Measurements from ENCODE around the gene HPCAL1. TPM values are rescaled to one million over a fixed set of nuclear protein-coding genes. Genes with fewer than 3 reads are reported as not detected.

HPCAL1 gene
- total and polyA plus RNA-seq, 7 experiments from 2014 or later = 44.9 to 137 (median 89.2) TPM

DNA sequence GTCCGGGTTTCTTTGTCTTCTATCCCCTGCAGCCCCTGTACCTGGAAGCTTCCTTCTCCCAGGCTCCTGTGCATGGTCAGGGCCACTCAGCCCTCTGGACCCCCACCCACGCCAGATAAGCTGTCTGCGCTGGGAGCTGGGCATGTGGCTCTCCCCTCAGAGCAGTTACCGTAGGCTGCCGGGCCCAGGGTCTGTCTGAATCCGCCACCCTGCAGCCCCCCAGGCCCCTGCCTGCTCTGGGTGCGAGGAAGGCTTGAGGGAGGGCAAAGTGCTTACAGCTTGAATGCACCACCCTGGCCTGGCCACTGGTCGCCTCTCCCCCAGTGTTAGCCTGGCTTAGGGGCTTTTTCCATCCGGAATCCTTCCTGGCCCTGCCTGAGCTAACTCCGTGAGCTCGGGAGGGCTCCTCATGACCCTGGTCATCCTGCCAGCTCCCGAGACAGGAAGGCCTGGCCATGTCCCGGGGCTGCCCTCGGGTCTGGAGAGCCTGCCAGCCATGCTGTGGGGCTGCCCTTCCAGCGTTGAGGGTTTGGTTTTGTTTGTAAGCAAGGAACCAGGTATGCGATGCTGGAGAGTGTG lies 94.7 kb downstream of the HPCAL1 start:
- Mint-ChIP-seq H3K4me3 (no peak overlapping the region), H3K27ac (peak overlapping the region in 8 of 9 donors; percentile 36 to 89 (median 60)), H3K27me3 (peaks cover 0 to 2% (median 0%) of the 10 kb centered on the region in 5 donors), H3K36me3 (peaks cover 0 to 26% (median 16%) of the 10 kb centered on the region in 5 donors), H3K9me3 (peaks cover 0 to 7% (median 0%) of the 10 kb centered on the region in 11 donors), H3K4me1 (peaks cover 23 to 69% (median 59%) of the 10 kb centered on the region in 7 donors)
- Histone ChIP-seq H3K4me3 (ENCODE audit: low read length) (no peak overlapping the region), H3K27me3 (ENCODE audit: control insufficient read depth in 2 of 2, insufficient read depth in 2 of 2, low read length in 2 of 2) (no peaks in the 10 kb centered on the region), H3K9me3 (ENCODE audit: control insufficient read depth in 2 of 3, low read length in 3 of 3) (no peaks in the 10 kb centered on the region), H3K27ac (ENCODE audit: low read depth, low read length) (peak overlapping the region; percentile 12), H3K4me1 (ENCODE audit: control insufficient read depth in 2 of 2, insufficient read depth in 2 of 2, low read length in 2 of 2) (peaks cover 12 to 23% of the 10 kb centered on the region in 2 donors), H3K36me3 (ENCODE audit: control insufficient read depth in 2 of 3, insufficient read depth in 3 of 3, low read length in 3 of 3) (peaks cover 0 to 38% (median 0%) of the 10 kb centered on the region in 3 experiments)
- intact Hi-C loops (cut with micrococcal nuclease) = no loop called here
- ATAC-seq = no peak
- ChIA-PET CTCF (no interaction called here), POLR2A (no interaction called here)
- DNase-seq = no peak

- peaks cover 0 to 2% (median 0%) of the 10 kb centered on the region in 5 donors for H3K27me3 Mint-ChIP-seq
- no peaks in the 10 kb centered on the region for H3K9me3 ChIP-seq (ENCODE audit: control insufficient read depth in 2 of 3, low read length in 3 of 3)
- H3K4me1 ChIP-seq (ENCODE audit: control insufficient read depth in 2 of 2, insufficient read depth in 2 of 2, low read length in 2 of 2) = peaks cover 12 to 28% of the 10 kb centered on the region in 2 donors
- H3K36me3 ChIP-seq (ENCODE audit: control insufficient read depth in 2 of 3, insufficient read depth in 3 of 3, low read length in 3 of 3) = peaks cover 0 to 38% (median 0%) of the 10 kb centered on the region in 3 experiments
- ChIA-PET POLR2A (no interaction called here), CTCF (no interaction called here)
- intact Hi-C loops (cut with micrococcal nuclease) = no loop called here
- DNase-seq (no peak), ATAC-seq (no peak)
- H3K9me3 Mint-ChIP-seq = peaks cover 0 to 7% (median 0%) of the 10 kb centered on the region in 11 donors
- H3K36me3 Mint-ChIP-seq = peaks cover 0 to 26% (median 16%) of the 10 kb centered on the region in 5 donors
- peak overlapping the region in 8 of 9 donors; percentile 36 to 89 (median 60) for H3K27ac Mint-ChIP-seq
- no peak overlapping the region for H3K4me3 Mint-ChIP-seq
- H3K4me1 Mint-ChIP-seq = peaks cover 25 to 70% (median 61%) of the 10 kb centered on the region in 7 donors
- H3K4me3 ChIP-seq (ENCODE audit: low read length) = no peak overlapping the region
- peak overlapping the region; percentile 12 for H3K27ac ChIP-seq (ENCODE audit: low read depth, low read length)
- no peaks in the 10 kb centered on the region for H3K27me3 ChIP-seq (ENCODE audit: control insufficient read depth in 2 of 2, insufficient read depth in 2 of 2, low read length in 2 of 2)
Observed at GRCh38 chr2:10397878-10398277, 95.2 kb downstream of the HPCAL1 start.

DNA sequence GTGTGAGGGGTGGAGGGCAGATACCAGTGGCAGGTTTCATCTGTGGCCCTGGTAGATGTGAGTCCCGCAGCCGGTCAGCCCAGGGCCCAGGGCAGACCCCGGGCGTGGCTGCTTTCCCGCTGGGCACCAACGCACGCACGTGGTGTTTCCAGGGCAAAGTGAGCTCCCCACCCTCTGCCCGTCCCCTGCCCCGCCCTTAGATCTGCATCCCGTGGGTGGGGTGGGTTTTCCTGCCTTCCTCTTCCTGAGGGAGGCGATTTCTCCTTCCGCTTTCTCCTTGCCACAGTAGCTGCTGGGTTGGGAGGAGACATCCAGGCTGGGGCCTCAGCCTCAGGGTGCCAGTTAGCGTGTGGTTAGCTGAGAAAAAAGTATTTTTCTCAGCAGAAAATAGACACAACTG lies 95.8 kb downstream of the HPCAL1 start:
- ChIA-PET POLR2A (no interaction called here), CTCF (interaction anchor here (1.4 kb wide), 1 partner anchor 273 kb away, joined by 3 read pairs; no protein-coding TSS in a partner anchor)
- Mint-ChIP-seq H3K27me3 (peaks cover 0 to 2% (median 0%) of the 10 kb centered on the region in 5 donors), H3K4me1 (peaks cover 25 to 67% (median 62%) of the 10 kb centered on the region in 7 donors), H3K4me3 (peak overlapping the region in 1 of 10 donors; percentile 34), H3K9me3 (peaks cover 0 to 7% (median 0%) of the 10 kb centered on the region in 11 donors), H3K27ac (peak overlapping the region in 8 of 9 donors; percentile 62 to 89 (median 82)), H3K36me3 (peaks cover 0 to 26% (median 16%) of the 10 kb centered on the region in 5 donors)
- Histone ChIP-seq H3K27me3 (ENCODE audit: control insufficient read depth in 2 of 2, insufficient read depth in 2 of 2, low read length in 2 of 2) (no peaks in the 10 kb centered on the region), H3K27ac (ENCODE audit: low read depth, low read length) (peak overlapping the region; percentile 51), H3K4me1 (ENCODE audit: control insufficient read depth in 2 of 2, insufficient read depth in 2 of 2, low read length in 2 of 2) (peaks cover 12 to 28% of the 10 kb centered on the region in 2 donors), H3K9me3 (ENCODE audit: control insufficient read depth in 2 of 3, low read length in 3 of 3) (no peaks in the 10 kb centered on the region), H3K4me3 (ENCODE audit: low read length) (no peak overlapping the region), H3K36me3 (ENCODE audit: control insufficient read depth in 2 of 3, insufficient read depth in 3 of 3, low read length in 3 of 3) (peaks cover 0 to 38% (median 0%) of the 10 kb centered on the region in 3 experiments)
- ATAC-seq (no peak), DNase-seq (no peak)
- intact Hi-C loops (cut with micrococcal nuclease) = no loop called here

- DNase-seq = no peak
- H3K27ac Mint-ChIP-seq = peak overlapping the region in 8 of 9 donors; percentile 69 to 97 (median 92)
- ATAC-seq = no peak
- intact Hi-C loops (cut with micrococcal nuclease) = no loop called here
- peaks cover 0 to 43% (median 0%) of the 10 kb centered on the region in 3 experiments for H3K36me3 ChIP-seq (ENCODE audit: control insufficient read depth in 2 of 3, insufficient read depth in 3 of 3, low read length in 3 of 3)
- peak overlapping the region; percentile 52 for H3K27ac ChIP-seq (ENCODE audit: low read depth, low read length)
- peaks cover 24 to 67% (median 63%) of the 10 kb centered on the region in 7 donors for H3K4me1 Mint-ChIP-seq
- peak overlapping the region in 3 of 10 donors; percentile 41 to 75 (median 58) for H3K4me3 Mint-ChIP-seq
- H3K9me3 Mint-ChIP-seq = peaks cover 0 to 7% (median 0%) of the 10 kb centered on the region in 11 donors
- peaks cover 0 to 28% (median 16%) of the 10 kb centered on the region in 5 donors for H3K36me3 Mint-ChIP-seq
- H3K4me3 ChIP-seq (ENCODE audit: low read length) = no peak overlapping the region
- POLR2A ChIA-PET = no interaction called here
- H3K9me3 ChIP-seq (ENCODE audit: control insufficient read depth in 2 of 3, low read length in 3 of 3) = no peaks in the 10 kb centered on the region
- H3K4me1 ChIP-seq (ENCODE audit: control insufficient read depth in 2 of 2, insufficient read depth in 2 of 2, low read length in 2 of 2) = peaks cover 12 to 28% of the 10 kb centered on the region in 2 donors
- H3K27me3 Mint-ChIP-seq = peaks cover 0 to 2% (median 0%) of the 10 kb centered on the region in 5 donors
- CTCF ChIA-PET = interaction anchor here (1.4 kb wide), 1 partner anchor 274 kb away, joined by 3 read pairs; no protein-coding TSS in a partner anchor
- H3K27me3 ChIP-seq (ENCODE audit: control insufficient read depth in 2 of 2, insufficient read depth in 2 of 2, low read length in 2 of 2) = no peaks in the 10 kb centered on the region
Observed at GRCh38 chr2:10399358-10399757, 96.7 kb downstream of the HPCAL1 start.

- DNase-seq (no peak), ATAC-seq (no peak)
- Mint-ChIP-seq H3K36me3 (peaks cover 0 to 28% (median 16%) of the 10 kb centered on the region in 5 donors), H3K4me3 (peak overlapping the region in 6 of 10 donors; percentile 39 to 83 (median 64)), H3K27ac (peak overlapping the region; percentile 69 to 99 (median 92)), H3K4me1 (peaks cover 22 to 61% (median 59%) of the 10 kb centered on the region in 7 donors), H3K9me3 (peaks cover 0 to 7% (median 0%) of the 10 kb centered on the region in 11 donors), H3K27me3 (peaks cover 0 to 2% (median 0%) of the 10 kb centered on the region in 5 donors)
- Histone ChIP-seq H3K36me3 (ENCODE audit: control insufficient read depth in 2 of 3, insufficient read depth in 3 of 3, low read length in 3 of 3) (peaks cover 0 to 49% (median 0%) of the 10 kb centered on the region in 3 experiments), H3K27me3 (ENCODE audit: control insufficient read depth in 2 of 2, insufficient read depth in 2 of 2, low read length in 2 of 2) (no peaks in the 10 kb centered on the region), H3K9me3 (ENCODE audit: control insufficient read depth in 2 of 3, low read length in 3 of 3) (no peaks in the 10 kb centered on the region), H3K4me3 (ENCODE audit: low read length) (no peak overlapping the region), H3K27ac (ENCODE audit: low read depth, low read length) (peak overlapping the region; percentile 52), H3K4me1 (ENCODE audit: control insufficient read depth in 2 of 2, insufficient read depth in 2 of 2, low read length in 2 of 2) (peaks cover 12 to 28% of the 10 kb centered on the region in 2 donors)
- CTCF ChIA-PET = no interaction called here
- POLR2A ChIA-PET = no interaction called here
- intact Hi-C loops (cut with micrococcal nuclease) = no loop called here
Observed at GRCh38 chr2:10400002-10400401, 97.3 kb downstream of the HPCAL1 start.

DNA sequence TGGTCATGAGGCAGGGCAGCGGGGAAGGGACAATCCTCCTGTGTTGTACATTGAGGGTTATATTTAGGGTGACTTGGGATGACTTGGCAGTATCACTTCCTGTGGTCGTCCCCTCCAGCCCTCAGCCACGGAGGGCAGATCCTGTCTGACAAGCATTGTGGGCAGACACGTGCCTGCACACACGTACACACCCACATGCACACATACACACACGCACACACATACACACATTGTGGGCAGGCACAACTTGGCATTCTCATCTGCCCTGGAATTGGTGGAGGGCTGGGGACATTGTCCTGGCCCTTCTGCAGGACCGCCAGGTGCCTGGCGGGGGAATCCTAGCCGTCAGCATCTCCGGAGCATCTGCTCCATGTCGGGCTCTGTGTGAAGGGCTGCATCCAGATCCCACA lies 97.9 kb downstream of the HPCAL1 start:
- peak; percentile 85 for ATAC-seq
- Histone ChIP-seq H3K4me1 (ENCODE audit: control insufficient read depth in 2 of 2, insufficient read depth in 2 of 2, low read length in 2 of 2) (peaks cover 12 to 28% of the 10 kb centered on the region in 2 donors), H3K27ac (ENCODE audit: low read depth, low read length) (peak overlapping the region; percentile 52), H3K27me3 (ENCODE audit: control insufficient read depth in 2 of 2, insufficient read depth in 2 of 2, low read length in 2 of 2) (no peaks in the 10 kb centered on the region), H3K9me3 (ENCODE audit: control insufficient read depth in 2 of 3, low read length in 3 of 3) (no peaks in the 10 kb centered on the region), H3K4me3 (ENCODE audit: low read length) (no peak overlapping the region), H3K36me3 (ENCODE audit: control insufficient read depth in 2 of 3, insufficient read depth in 3 of 3, low read length in 3 of 3) (peaks cover 0 to 55% (median 0%) of the 10 kb centered on the region in 3 experiments)
- intact Hi-C loops (cut with micrococcal nuclease) = no loop called here
- peaks cover 0 to 2% (median 0%) of the 10 kb centered on the region in 5 donors for H3K27me3 Mint-ChIP-seq
- no peak for DNase-seq
- H3K9me3 Mint-ChIP-seq = peaks cover 0 to 7% (median 0%) of the 10 kb centered on the region in 11 donors
- H3K27ac Mint-ChIP-seq = peak overlapping the region; percentile 69 to 99 (median 92)
- peaks cover 0 to 28% (median 16%) of the 10 kb centered on the region in 5 donors for H3K36me3 Mint-ChIP-seq
- ChIA-PET POLR2A (no interaction called here), CTCF (interaction anchor here (0.6 kb wide), 1 partner anchor 33 kb away, joined by 3 read pairs; no protein-coding TSS in a partner anchor)
- H3K4me3 Mint-ChIP-seq = peak overlapping the region in 9 of 10 donors; percentile 17 to 83 (median 59)
- H3K4me1 Mint-ChIP-seq = peaks cover 22 to 58% (median 54%) of the 10 kb centered on the region in 7 donors
